ENCODE measurements around the gene PRR22.
A peak's percentile ranks its signal among the peaks of the same experiment; 100 is the strongest.

The PRR22 gene

GRCh38 chr19:5801796-5802619, 17.5 kb upstream of the PRR22 start:
- DNase-seq (ENCODE audit: low read depth, low spot score): peak; percentile 13
- in situ Hi-C loops (cut with HindIII; ENCODE audit: low sequenced_read_pairs): no loop called here
- no peak overlapping the region for H3K4me3 ChIP-seq (ENCODE audit: low read depth, low read length)
- no peak for TF ChIP-seq CTCF (IDR thresholded peaks at IDR 0.05; ENCODE audit: low read depth, low read length)

- in situ Hi-C loops (cut with HindIII; ENCODE audit: low sequenced_read_pairs): no loop called here
- no peak for TF ChIP-seq CTCF (IDR thresholded peaks at IDR 0.05; ENCODE audit: low read depth, low read length)
- no peak overlapping the region for H3K4me3 ChIP-seq (ENCODE audit: low read depth, low read length)
- DNase-seq (ENCODE audit: low read depth, low spot score): no peak
Observed at GRCh38 chr19:5800361-5801270, 16.1 kb upstream of the PRR22 start.

GRCh38 chr19:5799247-5800241, 15.0 kb upstream of the PRR22 start:
- DNase-seq (ENCODE audit: low read depth, low spot score): no peak
- H3K4me3 ChIP-seq (ENCODE audit: low read depth, low read length): no peak overlapping the region
- in situ Hi-C loops (cut with HindIII; ENCODE audit: low sequenced_read_pairs): no loop called here
- TF ChIP-seq CTCF (IDR thresholded peaks at IDR 0.05; ENCODE audit: low read depth, low read length): no peak

- TF ChIP-seq CTCF (IDR thresholded peaks at IDR 0.05; ENCODE audit: low read depth, low read length): no peak
Observed at GRCh38 chr19:5798244-5798643, 13.7 kb upstream of the PRR22 start.

GRCh38 chr19:5795382-5795919, 10.9 kb upstream of the PRR22 start:
- in situ Hi-C loops (cut with HindIII; ENCODE audit: low sequenced_read_pairs): no loop called here
- no peak for TF ChIP-seq CTCF (IDR thresholded peaks at IDR 0.05; ENCODE audit: low read depth, low read length)
- DNase-seq (ENCODE audit: low read depth, low spot score): no peak
- H3K4me3 ChIP-seq (ENCODE audit: low read depth, low read length): no peak overlapping the region

More at GRCh38 chr19:5798244-5798643, 13.7 kb upstream of the PRR22 start:
- in situ Hi-C loops (cut with HindIII; ENCODE audit: low sequenced_read_pairs): no loop called here
- H3K4me3 ChIP-seq (ENCODE audit: low read depth, low read length): no peak overlapping the region
- no peak for DNase-seq (ENCODE audit: low read depth, low spot score)

All from astrocyte of the spinal cord (primary cell).